ENCODE measurements around the gene PHLDB3. TPM values are rescaled to one million over a fixed set of nuclear protein-coding genes. Genes with fewer than 3 reads are reported as not detected.
"Not testable (repeated sequence)": the region's sequence is repeated elsewhere in the genome, so short reads cannot be mapped to it uniquely, and the experiment has no call there.

PHLDB3 gene
- polyA plus RNA-seq, 2 of the 4 experiments (the other 2 are of a cell fraction) = 5.5 to 12.0 TPM

GRCh38 chr19:43437712-43438111 lies 66.8 kb downstream of the PHLDB3 start:
- CTCF ChIA-PET = interaction anchor here (2.0 to 15.9 kb wide), 4 partner anchors 10 to 83 kb away, joined by 7 to 462 read pairs (median 56); no protein-coding TSS in a partner anchor

GRCh38 chr19:43437284-43437683 lies 67.3 kb downstream of the PHLDB3 start:
- FAIRE-seq; DNase-seq (ENCODE audit: low read depth in 1 of 2, low spot score in 1 of 2); H3K4me3 ChIP-seq; POLR2A ChIA-PET; ATAC-seq; H3K27ac ChIP-seq; H3K9me3 ChIP-seq; H3K4me2 ChIP-seq: not testable (repeated sequence)
- CTCF ChIA-PET = interaction anchor here (2.0 to 15.9 kb wide), 4 partner anchors 10 to 83 kb away, joined by 7 to 462 read pairs (median 56); no protein-coding TSS in a partner anchor
- WGBS (ENCODE audit: missing lambda C conversion rate) = 97% methylated on average over 11 of the region's 11 CpGs
- peaks cover 21% of the 10 kb centered on the region for H3K4me1 ChIP-seq

More at GRCh38 chr19:43437712-43438111, 66.8 kb downstream of the PHLDB3 start:
- ATAC-seq = no peak
- FAIRE-seq = no peak
- WGBS (ENCODE audit: missing lambda C conversion rate) = 97% methylated on average over 6 of the region's 6 CpGs
- Histone ChIP-seq H3K4me1 (peaks cover 21% of the 10 kb centered on the region), H3K4me3 (no peak overlapping the region), H3K27ac (no peak overlapping the region), H3K4me2 (peak overlapping the region; percentile 70; the same call in 2 of the 3 replicates), H3K9me3 (peaks cover 6% of the 10 kb centered on the region; the same call in 2 of the 3 replicates)
- POLR2A ChIA-PET = no interaction called here
- DNase-seq (ENCODE audit: low read depth in 1 of 2, low spot score in 1 of 2) = no peak
- TF ChIP-seq NPAS2 (CRISPR knock-in tag; IDR thresholded peaks at IDR 0.05; ENCODE audit: borderline replicate concordance) (no peak), CEBPB (IDR thresholded peaks at IDR 0.05) (no peak), CHD4 (IDR thresholded peaks at IDR 0.05; ENCODE audit: borderline replicate concordance) (no peak), CBX8 (IDR thresholded peaks at IDR 0.05) (no peak), ZC3H11A (IDR thresholded peaks at IDR 0.05) (no peak), RNF2 (IDR thresholded peaks at IDR 0.05; ENCODE audit: borderline replicate concordance, low read depth) (no peak)

DNA sequence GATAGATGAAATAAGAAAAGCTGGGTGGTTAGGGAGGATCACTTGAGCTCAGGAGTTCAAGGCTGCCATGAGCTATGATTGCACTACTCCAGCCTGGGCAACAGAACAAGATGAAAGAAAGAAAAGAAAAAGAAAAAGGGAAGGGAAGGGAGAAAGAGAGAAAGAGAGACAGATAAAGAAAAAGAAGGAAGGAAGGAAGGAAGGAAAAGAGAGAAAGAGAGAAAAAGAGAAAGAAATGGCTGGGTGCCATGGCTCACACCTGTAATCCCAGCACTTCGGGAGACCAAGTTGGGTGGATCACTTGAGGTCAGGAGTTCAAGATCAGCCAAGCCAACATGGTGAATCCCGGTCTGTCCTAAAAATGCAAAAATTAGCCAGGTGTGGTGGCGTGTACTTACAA lies 68.8 kb downstream of the PHLDB3 start:
- no peak overlapping the region for H3K4me2 ChIP-seq
- no peak overlapping the region for H3K4me3 ChIP-seq
- H3K27ac ChIP-seq = no peak overlapping the region
- WGBS (ENCODE audit: missing lambda C conversion rate) = 68% methylated on average over 3 of the region's 3 CpGs
- ChIA-PET POLR2A (no interaction called here), CTCF (interaction anchor here (2.3 to 15.9 kb wide), 3 partner anchors 12 to 85 kb away, joined by 7 to 462 read pairs (median 105); no protein-coding TSS in a partner anchor)
- FAIRE-seq (no peak), ATAC-seq (no peak), DNase-seq (ENCODE audit: low read depth in 1 of 2, low spot score in 1 of 2) (no peak)
- peaks cover 21% of the 10 kb centered on the region for H3K4me1 ChIP-seq
- peaks cover 6% of the 10 kb centered on the region; the same call in 2 of the 3 replicates for H3K9me3 ChIP-seq
- TF ChIP-seq HOXB13 (CRISPR knock-in tag; IDR thresholded peaks at IDR 0.05; ENCODE audit: low read depth) = no peak
- TF ChIP-seq ZNF302 (CRISPR knock-in tag; IDR thresholded peaks at IDR 0.05) = no peak
- TF ChIP-seq E2F6 (IDR thresholded peaks at IDR 0.05; ENCODE audit: borderline replicate concordance, low read depth) = no peak
- no peak for TF ChIP-seq ZFP36 (IDR thresholded peaks at IDR 0.05; ENCODE audit: borderline replicate concordance, partially characterized antibody)
- TF ChIP-seq RARB (CRISPR knock-in tag; IDR thresholded peaks at IDR 0.05) = no peak
- TF ChIP-seq, protein P1, sequence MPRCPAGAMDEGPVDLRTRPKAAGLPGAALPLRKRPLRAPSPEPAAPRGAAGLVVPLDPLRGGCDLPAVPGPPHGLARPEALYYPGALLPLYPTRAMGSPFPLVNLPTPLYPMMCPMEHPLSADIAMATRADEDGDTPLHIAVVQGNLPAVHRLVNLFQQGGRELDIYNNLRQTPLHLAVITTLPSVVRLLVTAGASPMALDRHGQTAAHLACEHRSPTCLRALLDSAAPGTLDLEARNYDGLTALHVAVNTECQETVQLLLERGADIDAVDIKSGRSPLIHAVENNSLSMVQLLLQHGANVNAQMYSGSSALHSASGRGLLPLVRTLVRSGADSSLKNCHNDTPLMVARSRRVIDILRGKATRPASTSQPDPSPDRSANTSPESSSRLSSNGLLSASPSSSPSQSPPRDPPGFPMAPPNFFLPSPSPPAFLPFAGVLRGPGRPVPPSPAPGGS (IDR thresholded peaks at IDR 0.05) = no peak
- TF ChIP-seq RNF2 (IDR thresholded peaks at IDR 0.05; ENCODE audit: borderline replicate concordance, low read depth) = no peak
- no peak for TF ChIP-seq KDM1A (IDR thresholded peaks at IDR 0.05; ENCODE audit: low read depth)
- no peak for TF ChIP-seq SREBF2 (IDR thresholded peaks at IDR 0.05)
- TF ChIP-seq TP53 (CRISPR knock-in tag; IDR thresholded peaks at IDR 0.05) = no peak
- TF ChIP-seq CBX2 (IDR thresholded peaks at IDR 0.05; ENCODE audit: borderline replicate concordance, low read depth) = no peak
- TF ChIP-seq CHD2 (IDR thresholded peaks at IDR 0.05; ENCODE audit: low read length, partially characterized antibody) = no peak
- no peak for TF ChIP-seq PBX3 (IDR thresholded peaks at IDR 0.05)
- TF ChIP-seq RAD21 (conservative IDR thresholded peaks at IDR 0.05 in 1 of 2, IDR thresholded peaks at IDR 0.05 in 1 of 2) = no peak
- TF ChIP-seq, protein P2, sequence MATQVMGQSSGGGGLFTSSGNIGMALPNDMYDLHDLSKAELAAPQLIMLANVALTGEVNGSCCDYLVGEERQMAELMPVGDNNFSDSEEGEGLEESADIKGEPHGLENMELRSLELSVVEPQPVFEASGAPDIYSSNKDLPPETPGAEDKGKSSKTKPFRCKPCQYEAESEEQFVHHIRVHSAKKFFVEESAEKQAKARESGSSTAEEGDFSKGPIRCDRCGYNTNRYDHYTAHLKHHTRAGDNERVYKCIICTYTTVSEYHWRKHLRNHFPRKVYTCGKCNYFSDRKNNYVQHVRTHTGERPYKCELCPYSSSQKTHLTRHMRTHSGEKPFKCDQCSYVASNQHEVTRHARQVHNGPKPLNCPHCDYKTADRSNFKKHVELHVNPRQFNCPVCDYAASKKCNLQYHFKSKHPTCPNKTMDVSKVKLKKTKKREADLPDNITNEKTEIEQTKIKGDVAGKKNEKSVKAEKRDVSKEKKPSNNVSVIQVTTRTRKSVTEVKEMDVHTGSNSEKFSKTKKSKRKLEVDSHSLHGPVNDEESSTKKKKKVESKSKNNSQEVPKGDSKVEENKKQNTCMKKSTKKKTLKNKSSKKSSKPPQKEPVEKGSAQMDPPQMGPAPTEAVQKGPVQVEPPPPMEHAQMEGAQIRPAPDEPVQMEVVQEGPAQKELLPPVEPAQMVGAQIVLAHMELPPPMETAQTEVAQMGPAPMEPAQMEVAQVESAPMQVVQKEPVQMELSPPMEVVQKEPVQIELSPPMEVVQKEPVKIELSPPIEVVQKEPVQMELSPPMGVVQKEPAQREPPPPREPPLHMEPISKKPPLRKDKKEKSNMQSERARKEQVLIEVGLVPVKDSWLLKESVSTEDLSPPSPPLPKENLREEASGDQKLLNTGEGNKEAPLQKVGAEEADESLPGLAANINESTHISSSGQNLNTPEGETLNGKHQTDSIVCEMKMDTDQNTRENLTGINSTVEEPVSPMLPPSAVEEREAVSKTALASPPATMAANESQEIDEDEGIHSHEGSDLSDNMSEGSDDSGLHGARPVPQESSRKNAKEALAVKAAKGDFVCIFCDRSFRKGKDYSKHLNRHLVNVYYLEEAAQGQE (IDR thresholded peaks at IDR 0.05) = no peak
- no peak for TF ChIP-seq USF2 (IDR thresholded peaks at IDR 0.05)
- no peak for TF ChIP-seq GATA3 (IDR thresholded peaks at IDR 0.05; ENCODE audit: borderline replicate concordance)
- TF ChIP-seq HMGXB4 (CRISPR knock-in tag; IDR thresholded peaks at IDR 0.05; ENCODE audit: borderline replicate concordance) = no peak
